Measurements from ENCODE around the gene FUT1.

DNA sequence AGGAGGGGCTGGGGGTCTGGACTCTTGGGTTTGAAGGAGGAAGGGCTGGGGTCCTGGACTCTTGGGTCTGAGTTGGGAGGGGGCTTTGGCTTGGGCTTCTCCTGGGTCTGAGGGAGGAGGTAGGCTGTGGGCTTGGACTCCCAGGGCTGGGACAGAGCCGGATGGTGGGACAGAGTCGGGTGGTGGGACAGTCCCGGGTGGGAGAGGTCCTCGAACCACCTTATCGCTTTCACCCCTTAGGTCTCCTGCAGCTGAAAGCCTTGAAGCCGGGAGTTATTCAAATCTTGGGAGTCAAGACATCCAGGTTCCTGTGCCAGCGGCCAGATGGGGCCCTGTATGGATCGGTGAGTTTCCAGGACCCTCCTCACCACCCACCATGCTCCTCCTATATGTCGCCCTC lies 4.2 kb upstream of the FUT1 start:
- TF ChIP-seq, protein P1, sequence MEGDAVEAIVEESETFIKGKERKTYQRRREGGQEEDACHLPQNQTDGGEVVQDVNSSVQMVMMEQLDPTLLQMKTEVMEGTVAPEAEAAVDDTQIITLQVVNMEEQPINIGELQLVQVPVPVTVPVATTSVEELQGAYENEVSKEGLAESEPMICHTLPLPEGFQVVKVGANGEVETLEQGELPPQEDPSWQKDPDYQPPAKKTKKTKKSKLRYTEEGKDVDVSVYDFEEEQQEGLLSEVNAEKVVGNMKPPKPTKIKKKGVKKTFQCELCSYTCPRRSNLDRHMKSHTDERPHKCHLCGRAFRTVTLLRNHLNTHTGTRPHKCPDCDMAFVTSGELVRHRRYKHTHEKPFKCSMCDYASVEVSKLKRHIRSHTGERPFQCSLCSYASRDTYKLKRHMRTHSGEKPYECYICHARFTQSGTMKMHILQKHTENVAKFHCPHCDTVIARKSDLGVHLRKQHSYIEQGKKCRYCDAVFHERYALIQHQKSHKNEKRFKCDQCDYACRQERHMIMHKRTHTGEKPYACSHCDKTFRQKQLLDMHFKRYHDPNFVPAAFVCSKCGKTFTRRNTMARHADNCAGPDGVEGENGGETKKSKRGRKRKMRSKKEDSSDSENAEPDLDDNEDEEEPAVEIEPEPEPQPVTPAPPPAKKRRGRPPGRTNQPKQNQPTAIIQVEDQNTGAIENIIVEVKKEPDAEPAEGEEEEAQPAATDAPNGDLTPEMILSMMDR (IDR thresholded peaks at IDR 0.05; ENCODE audit: low read length) = no peak
- TF ChIP-seq EZH2 (optimal IDR thresholded peaks at IDR 0.05; ENCODE audit: low read depth, low read length) = no peak
